Gastroesophageal sphincter (tissue), 2 donors: Measurements from ENCODE around the gene CCDC127.

Experiments used
- EP300 ChIP-seq: sonication (generic); formaldehyde crosslinking; IDR thresholded peaks from one replicate; pipeline ENCODE4 v1.6.1; 2017; ENCODE audit warnings: antibody characterized with exemption, mild to moderate bottlenecking
- POLR2A ChIP-seq, 2 donors: fragments of 450-650 bp; IDR thresholded peaks; one replicate each; pipeline ENCODE4 v1.6.1; 2017; ENCODE audit warnings: antibody characterized with exemption in 2 of 2, mild to moderate bottlenecking in 2 of 2, moderate library complexity in 1 of 2

- TF ChIP-seq EP300 (no peak), POLR2A (IDR thresholded peaks at IDR 0.05) (no peak)
These were observed 54.1 kb downstream of the CCDC127 start for GRCh38 chr5:163841-164240.
